ENCODE data around the gene CERS5.

The CERS5 gene

GRCh38 chr12:50104417-50105366 lies 62.5 kb downstream of the CERS5 start:
- H3K4me3 ChIP-seq (ENCODE audit: low read depth, low read length): no peak overlapping the region
- DNase-seq (ENCODE audit: low read depth): no peak
- TF ChIP-seq CTCF (IDR thresholded peaks at IDR 0.05; ENCODE audit: insufficient read depth, low read depth, low read length, missing control alignments): no peak

GRCh38 chr12:50103767-50104321 lies 63.3 kb downstream of the CERS5 start, which contains the start of gene GPD1:
GPD1 (plus strand) TSS chr12:50104008; CDS start chr12:50104051, 43 bp downstream.
- no peak for TF ChIP-seq CTCF (IDR thresholded peaks at IDR 0.05; ENCODE audit: insufficient read depth, low read depth, low read length, missing control alignments)
- DNase-seq (ENCODE audit: low read depth): no peak
- no peak within 1 kb of the TSS for H3K4me3 ChIP-seq (ENCODE audit: low read depth, low read length)

GRCh38 chr12:50103351-50103750 lies 63.8 kb downstream of the CERS5 start:
- DNase-seq (ENCODE audit: low read depth): no peak
- H3K4me3 ChIP-seq (ENCODE audit: low read depth, low read length): no peak overlapping the region
- no peak for TF ChIP-seq CTCF (IDR thresholded peaks at IDR 0.05; ENCODE audit: insufficient read depth, low read depth, low read length, missing control alignments)

- peak; percentile 36 for DNase-seq (ENCODE audit: low read depth)
- TF ChIP-seq CTCF (IDR thresholded peaks at IDR 0.05; ENCODE audit: insufficient read depth, low read depth, low read length, missing control alignments): no peak
- no peak overlapping the region for H3K4me3 ChIP-seq (ENCODE audit: low read depth, low read length)
Observed at GRCh38 chr12:50102646-50103309, 64.4 kb downstream of the CERS5 start.

GRCh38 chr12:50102131-50102531 lies 65.0 kb downstream of the CERS5 start:
- no peak overlapping the region for H3K4me3 ChIP-seq (ENCODE audit: low read depth, low read length)
- no peak for DNase-seq (ENCODE audit: low read depth)
- no peak for TF ChIP-seq CTCF (IDR thresholded peaks at IDR 0.05; ENCODE audit: insufficient read depth, low read depth, low read length, missing control alignments)

GRCh38 chr12:50101663-50102062 lies 65.5 kb downstream of the CERS5 start:
- no peak for DNase-seq (ENCODE audit: low read depth)
- no peak for TF ChIP-seq CTCF (IDR thresholded peaks at IDR 0.05; ENCODE audit: insufficient read depth, low read depth, low read length, missing control alignments)
- no peak overlapping the region for H3K4me3 ChIP-seq (ENCODE audit: low read depth, low read length)

All from GM12865 (cell line).